Stimulated activated naive CD8-positive, alpha-beta T cell treated with anti-CD3 and anti-CD28 coated beads, Interleukin-15, Interleukin-2, amounts not matched to agents 100 ng/mL and 50 ng/mL, for 24 hours (primary cell): ENCODE measurements around the gene TMEM132D.

Experiments
- H3K27ac Mint-ChIP-seq: one replicate; pipeline ENCODE4 v1.8.0; 2021; ENCODE audit warnings: mild to moderate bottlenecking, mixed read lengths
- H3K27me3 Mint-ChIP-seq: one replicate; pipeline ENCODE4 v1.8.0; 2021; ENCODE audit warnings: mixed read lengths
- H3K36me3 Mint-ChIP-seq: one replicate; pipeline ENCODE4 v1.8.0; 2021; ENCODE audit warnings: low read depth, mixed read lengths
- H3K4me1 Mint-ChIP-seq: one replicate; pipeline ENCODE4 v1.8.0; 2021; ENCODE audit warnings: low read depth, mixed read lengths
- H3K4me3 Mint-ChIP-seq: one replicate; pipeline ENCODE4 v1.8.0; 2021; ENCODE audit warnings: mild to moderate bottlenecking, mixed read lengths
- H3K9me3 Mint-ChIP-seq: one replicate; pipeline ENCODE4 v1.8.0; 2021; ENCODE audit warnings: mixed read lengths

TMEM132D gene

DNA sequence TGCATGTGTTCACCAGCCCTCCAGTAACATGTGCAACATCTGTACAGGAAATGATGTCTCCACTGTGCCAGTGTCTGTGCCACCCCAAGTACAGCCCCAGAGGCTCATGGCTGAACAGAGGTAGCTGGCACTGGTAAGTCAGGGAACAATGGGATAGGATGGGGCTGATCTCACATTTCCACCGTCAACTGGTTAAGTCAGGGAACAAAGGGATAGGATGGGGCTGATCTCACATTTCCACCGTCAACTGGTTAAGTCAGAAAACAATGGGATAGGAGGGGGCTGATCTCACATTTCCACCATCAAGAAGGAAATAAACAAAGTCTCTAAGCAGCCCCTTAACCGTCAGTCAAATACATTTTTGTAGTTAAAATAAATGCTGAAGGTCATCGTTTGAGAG lies 246.6 kb downstream of the TMEM132D start:
- no peak overlapping the region for H3K27ac Mint-ChIP-seq
- H3K27me3 Mint-ChIP-seq = no peaks in the 10 kb centered on the region
- no peaks in the 10 kb centered on the region for H3K4me1 Mint-ChIP-seq
- peaks cover 8% of the 10 kb centered on the region for H3K9me3 Mint-ChIP-seq
- no peak overlapping the region for H3K4me3 Mint-ChIP-seq
- no peaks in the 10 kb centered on the region for H3K36me3 Mint-ChIP-seq

DNA sequence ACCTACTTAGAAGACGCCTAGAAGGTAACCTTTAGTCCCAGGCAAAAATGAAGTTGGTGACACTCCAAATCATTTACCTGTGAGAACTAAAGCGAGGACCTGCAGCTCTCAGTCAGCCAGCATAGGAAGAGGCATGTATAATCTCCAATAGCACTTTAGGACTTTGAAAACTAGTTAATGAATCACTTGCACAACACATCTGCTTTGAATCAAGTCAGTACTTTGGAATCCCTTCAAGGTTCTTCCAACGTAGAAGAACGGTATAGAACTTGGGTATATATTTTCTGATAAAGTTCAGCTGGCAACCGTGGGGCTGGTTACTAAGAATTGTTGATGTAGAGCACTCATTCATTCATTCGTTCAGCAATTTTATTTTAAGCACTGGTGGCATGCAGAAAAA lies 251.9 kb downstream of the TMEM132D start:
- Mint-ChIP-seq H3K27me3 (no peaks in the 10 kb centered on the region), H3K9me3 (peaks cover 9% of the 10 kb centered on the region)

DNA sequence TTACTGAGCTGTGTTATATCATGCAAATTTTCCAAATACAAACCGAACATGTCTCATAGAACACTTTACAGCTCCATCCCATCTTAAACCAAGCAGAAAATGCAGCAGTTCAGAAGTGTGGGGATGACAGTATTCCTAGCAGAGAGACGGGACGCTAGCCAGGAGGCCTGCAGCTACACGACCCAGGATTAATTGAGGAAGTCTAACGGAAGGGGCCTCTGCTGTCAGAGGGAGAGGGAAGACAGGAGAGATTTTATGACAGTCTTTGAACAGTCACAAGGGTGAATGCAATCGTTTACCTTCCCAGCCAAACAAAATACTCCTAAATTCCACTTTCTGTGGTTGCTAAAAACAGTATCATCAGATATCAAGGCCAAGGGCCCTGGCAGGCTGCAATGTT lies 261.9 kb downstream of the TMEM132D start:
- peaks cover 15% of the 10 kb centered on the region for H3K9me3 Mint-ChIP-seq
- no peaks in the 10 kb centered on the region for H3K36me3 Mint-ChIP-seq
- H3K4me1 Mint-ChIP-seq = no peaks in the 10 kb centered on the region
- no peaks in the 10 kb centered on the region for H3K27me3 Mint-ChIP-seq
- no peak overlapping the region for H3K27ac Mint-ChIP-seq
- no peak overlapping the region for H3K4me3 Mint-ChIP-seq

More for the DNA sequence above, 251.9 kb downstream of the TMEM132D start:
- no peaks in the 10 kb centered on the region for H3K36me3 Mint-ChIP-seq
- no peak overlapping the region for H3K4me3 Mint-ChIP-seq
- H3K4me1 Mint-ChIP-seq = no peaks in the 10 kb centered on the region
- no peak overlapping the region for H3K27ac Mint-ChIP-seq

DNA sequence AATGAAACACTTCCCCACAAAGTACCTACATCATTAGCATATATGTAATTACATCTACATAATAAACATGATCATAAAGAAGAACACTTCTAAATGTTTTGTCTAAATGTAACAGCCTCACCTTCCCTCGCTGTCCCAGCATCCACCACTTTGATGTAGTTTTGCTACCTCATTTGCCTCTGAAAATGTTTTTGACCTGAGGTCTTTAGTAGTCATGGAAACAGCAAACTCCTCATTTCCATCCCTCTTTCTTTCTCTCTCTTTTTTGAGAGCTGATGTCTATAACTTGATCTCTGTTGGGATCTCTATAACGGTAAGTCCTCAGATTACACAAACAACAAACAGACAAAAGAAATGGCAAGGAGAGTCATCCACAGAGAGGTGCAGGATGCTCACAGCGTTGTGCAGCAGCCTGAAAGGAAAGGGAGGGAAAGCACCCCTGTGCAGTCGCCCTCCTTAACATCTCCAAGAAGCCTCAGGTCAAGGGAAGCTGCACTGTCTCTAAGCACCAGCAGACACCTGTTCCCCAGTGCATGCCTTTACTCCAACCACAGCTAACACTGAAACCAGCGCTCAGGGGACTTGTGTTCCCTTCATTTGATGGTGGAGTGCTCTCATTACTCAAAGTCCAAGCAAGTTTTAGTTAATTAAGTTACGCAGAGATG lies 268.7 kb downstream of the TMEM132D start:
- no peak overlapping the region for H3K4me3 Mint-ChIP-seq
- no peaks in the 10 kb centered on the region for H3K27me3 Mint-ChIP-seq
- H3K4me1 Mint-ChIP-seq = no peaks in the 10 kb centered on the region
- H3K36me3 Mint-ChIP-seq = no peaks in the 10 kb centered on the region
- peaks cover 15% of the 10 kb centered on the region for H3K9me3 Mint-ChIP-seq
- H3K27ac Mint-ChIP-seq = no peak overlapping the region

DNA sequence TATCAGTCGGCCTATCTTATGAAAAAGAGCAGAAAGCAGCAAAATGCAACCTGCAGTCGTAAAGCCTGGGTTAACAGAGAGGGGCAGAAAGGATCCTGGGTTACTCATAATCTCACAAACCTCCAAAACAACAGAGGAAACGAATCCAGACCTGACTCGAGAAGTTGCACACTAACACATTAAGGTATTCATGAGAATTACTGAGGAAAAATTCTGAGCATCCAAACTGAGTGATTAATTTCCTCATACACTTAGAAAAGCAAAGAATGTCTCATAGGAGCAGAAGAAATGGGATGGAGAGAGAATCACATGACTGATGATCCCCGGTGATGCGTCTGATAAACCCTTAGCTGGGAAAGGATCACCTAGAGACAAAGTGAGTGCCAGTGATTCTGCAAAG lies 272.5 kb downstream of the TMEM132D start:
- Mint-ChIP-seq H3K9me3 (peaks cover 3% of the 10 kb centered on the region), H3K4me1 (no peaks in the 10 kb centered on the region), H3K27me3 (no peaks in the 10 kb centered on the region), H3K4me3 (no peak overlapping the region), H3K36me3 (no peaks in the 10 kb centered on the region), H3K27ac (no peak overlapping the region)

DNA sequence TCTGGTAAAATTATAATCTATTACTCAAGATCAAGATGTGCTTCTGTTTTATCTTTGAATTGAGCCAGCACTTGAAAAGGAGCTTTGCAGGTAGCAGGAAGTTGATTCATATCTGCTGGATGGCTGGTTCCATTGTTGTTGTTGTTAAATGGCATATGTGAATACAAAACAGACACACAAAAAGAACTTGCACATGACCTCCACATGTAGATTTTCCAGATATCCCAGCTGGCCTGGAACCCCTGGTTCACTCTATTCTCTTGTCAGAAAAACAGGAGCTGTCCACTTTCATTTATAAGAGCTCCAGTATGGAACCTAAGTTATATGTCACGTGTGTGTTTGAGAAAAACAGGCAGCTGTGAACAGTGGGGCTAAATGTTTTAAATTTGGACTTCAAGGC lies 273.9 kb downstream of the TMEM132D start:
- Mint-ChIP-seq H3K4me1 (no peaks in the 10 kb centered on the region), H3K27ac (no peak overlapping the region), H3K27me3 (no peaks in the 10 kb centered on the region), H3K9me3 (peaks cover 3% of the 10 kb centered on the region), H3K4me3 (no peak overlapping the region), H3K36me3 (no peaks in the 10 kb centered on the region)

DNA sequence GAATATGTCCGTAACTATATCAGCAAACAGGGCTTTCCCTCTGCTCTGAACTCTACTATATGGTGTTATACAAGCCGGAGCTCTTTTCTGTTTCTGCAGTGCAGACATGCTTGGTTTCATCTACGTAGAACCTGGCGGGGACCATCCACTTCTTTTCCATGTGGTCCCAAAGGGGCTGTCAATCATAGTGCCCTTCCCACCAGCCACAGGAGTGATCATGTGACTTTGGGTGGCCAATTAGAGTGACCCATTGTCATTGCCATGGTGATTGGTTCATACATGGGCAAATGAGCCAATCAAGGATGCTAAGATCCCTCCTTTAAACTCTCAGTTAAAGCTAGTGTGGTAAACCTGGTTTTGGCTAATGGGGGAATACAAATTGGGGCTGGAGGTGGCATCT lies 281.3 kb downstream of the TMEM132D start:
- Mint-ChIP-seq H3K9me3 (peaks cover 15% of the 10 kb centered on the region), H3K4me3 (no peak overlapping the region), H3K36me3 (no peaks in the 10 kb centered on the region), H3K4me1 (no peaks in the 10 kb centered on the region), H3K27me3 (no peaks in the 10 kb centered on the region), H3K27ac (no peak overlapping the region)

DNA sequence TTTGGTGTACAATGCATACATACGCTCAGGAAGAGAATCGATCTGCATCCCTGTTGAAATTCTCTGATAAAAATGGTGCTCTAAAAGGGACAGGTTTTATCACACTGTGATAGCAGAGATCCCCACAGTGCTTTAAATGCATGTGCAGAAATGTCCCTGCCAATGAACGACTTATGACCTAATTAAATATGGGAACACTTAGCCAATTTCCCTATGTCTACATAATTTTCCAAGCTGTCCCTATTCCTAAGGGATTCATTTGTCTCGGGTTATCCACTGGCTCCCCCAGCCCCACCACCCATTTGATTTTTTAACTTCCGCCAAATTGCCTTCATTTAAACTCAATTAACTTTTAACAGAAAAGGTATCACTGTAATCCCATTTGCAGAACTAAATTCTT lies 284.6 kb downstream of the TMEM132D start:
- no peak overlapping the region for H3K4me3 Mint-ChIP-seq
- H3K9me3 Mint-ChIP-seq = peaks cover 28% of the 10 kb centered on the region
- H3K36me3 Mint-ChIP-seq = no peaks in the 10 kb centered on the region
- no peaks in the 10 kb centered on the region for H3K4me1 Mint-ChIP-seq
- no peaks in the 10 kb centered on the region for H3K27me3 Mint-ChIP-seq
- no peak overlapping the region for H3K27ac Mint-ChIP-seq

DNA sequence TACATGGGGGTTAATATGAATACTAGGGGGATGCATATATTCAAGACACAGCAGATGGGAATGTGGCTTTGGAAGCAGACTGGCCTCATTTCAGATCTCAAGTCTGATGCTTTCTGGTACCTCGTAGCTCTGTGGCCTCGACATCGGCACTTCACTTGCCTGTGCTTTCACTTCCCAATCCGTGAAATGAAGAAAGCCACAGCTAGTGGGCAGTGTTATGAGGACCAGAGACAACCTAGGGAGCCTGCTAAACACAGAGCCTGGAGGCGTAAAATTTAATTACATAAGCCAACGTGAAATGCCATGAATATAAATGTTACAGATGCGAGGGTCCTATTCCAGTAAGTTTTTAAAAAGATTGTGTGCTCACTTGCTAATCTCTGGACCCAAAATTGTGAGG lies 286.0 kb downstream of the TMEM132D start:
- Mint-ChIP-seq H3K36me3 (no peaks in the 10 kb centered on the region), H3K27ac (no peak overlapping the region), H3K4me3 (no peak overlapping the region), H3K27me3 (no peaks in the 10 kb centered on the region), H3K4me1 (no peaks in the 10 kb centered on the region), H3K9me3 (peaks cover 31% of the 10 kb centered on the region)

DNA sequence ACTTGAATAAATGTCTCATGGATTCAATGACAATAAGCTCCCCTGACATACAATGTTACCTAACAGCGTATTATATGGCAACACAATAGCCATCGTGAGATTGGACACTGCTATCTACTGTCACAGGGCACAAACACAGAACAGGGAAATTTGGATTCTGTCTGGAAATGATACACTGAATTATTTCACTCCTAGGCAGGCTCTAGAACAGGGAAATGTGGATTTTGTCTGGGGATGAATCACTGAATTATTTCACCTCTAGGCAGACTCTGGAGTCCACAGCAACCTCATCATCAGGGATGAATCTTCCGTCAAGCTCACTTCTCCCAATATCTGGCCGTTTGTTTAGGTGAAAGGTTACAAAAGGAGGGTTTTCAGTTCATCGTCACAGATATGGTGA lies 288.8 kb downstream of the TMEM132D start:
- H3K36me3 Mint-ChIP-seq = no peaks in the 10 kb centered on the region

DNA sequence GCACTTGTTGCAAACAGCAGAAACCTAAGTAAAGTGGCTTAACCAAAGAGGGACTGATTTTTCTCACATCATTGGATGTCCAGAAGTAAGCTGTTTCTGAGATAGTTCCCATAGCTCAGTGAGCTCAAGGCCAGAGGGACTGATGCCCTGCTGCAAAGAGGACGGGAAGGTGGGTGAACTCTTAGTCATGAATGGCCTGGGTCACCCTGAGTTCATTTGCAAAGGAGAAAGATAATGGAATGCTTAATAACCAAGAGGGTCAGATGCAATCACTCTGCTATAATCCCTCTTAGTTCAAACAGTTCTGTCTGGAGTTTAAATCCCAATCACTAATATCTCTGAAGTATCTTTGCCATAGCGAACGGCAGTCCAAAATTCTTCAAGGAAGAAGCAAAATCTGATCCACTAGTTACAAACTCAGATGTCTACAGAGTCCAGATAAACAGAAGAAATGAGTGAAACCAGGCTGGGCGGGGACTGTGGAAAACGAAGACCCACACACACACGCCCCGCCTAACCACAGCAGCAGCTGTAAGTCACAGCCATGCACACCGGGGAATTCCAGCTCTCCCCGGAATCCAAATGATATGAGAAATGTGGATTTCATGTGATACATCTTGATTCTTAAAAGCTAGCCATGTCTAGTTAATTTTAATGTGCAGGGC lies 289.5 kb downstream of the TMEM132D start:
- Mint-ChIP-seq H3K27me3 (no peaks in the 10 kb centered on the region), H3K4me1 (no peaks in the 10 kb centered on the region), H3K27ac (no peak overlapping the region), H3K36me3 (no peaks in the 10 kb centered on the region), H3K4me3 (no peak overlapping the region), H3K9me3 (peaks cover 15% of the 10 kb centered on the region)

More for the DNA sequence above, 288.8 kb downstream of the TMEM132D start:
- Mint-ChIP-seq H3K9me3 (peaks cover 15% of the 10 kb centered on the region), H3K27ac (no peak overlapping the region), H3K4me3 (no peak overlapping the region), H3K4me1 (no peaks in the 10 kb centered on the region), H3K27me3 (no peaks in the 10 kb centered on the region)

DNA sequence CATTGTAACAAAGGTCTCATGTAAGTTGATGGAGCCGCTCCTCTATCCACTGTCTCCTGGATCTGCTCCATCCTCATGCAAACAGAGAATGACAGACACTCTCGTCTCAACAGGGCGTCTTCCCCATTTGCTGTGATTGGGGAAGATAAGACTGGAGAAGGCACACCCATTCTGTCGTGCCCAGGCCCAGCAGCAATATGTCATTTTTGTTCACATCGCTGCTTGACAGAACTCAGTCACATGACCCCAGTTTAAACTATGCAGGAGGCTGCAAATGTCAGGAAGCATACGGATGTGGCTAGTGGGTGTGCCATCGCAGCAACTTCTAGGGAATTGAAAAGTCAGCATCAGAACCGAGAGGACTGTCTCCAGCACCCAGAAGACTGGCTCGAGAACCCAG lies 290.5 kb downstream of the TMEM132D start:
- Mint-ChIP-seq H3K36me3 (no peaks in the 10 kb centered on the region), H3K4me3 (no peak overlapping the region), H3K9me3 (peaks cover 15% of the 10 kb centered on the region), H3K27me3 (no peaks in the 10 kb centered on the region), H3K27ac (no peak overlapping the region), H3K4me1 (no peaks in the 10 kb centered on the region)

DNA sequence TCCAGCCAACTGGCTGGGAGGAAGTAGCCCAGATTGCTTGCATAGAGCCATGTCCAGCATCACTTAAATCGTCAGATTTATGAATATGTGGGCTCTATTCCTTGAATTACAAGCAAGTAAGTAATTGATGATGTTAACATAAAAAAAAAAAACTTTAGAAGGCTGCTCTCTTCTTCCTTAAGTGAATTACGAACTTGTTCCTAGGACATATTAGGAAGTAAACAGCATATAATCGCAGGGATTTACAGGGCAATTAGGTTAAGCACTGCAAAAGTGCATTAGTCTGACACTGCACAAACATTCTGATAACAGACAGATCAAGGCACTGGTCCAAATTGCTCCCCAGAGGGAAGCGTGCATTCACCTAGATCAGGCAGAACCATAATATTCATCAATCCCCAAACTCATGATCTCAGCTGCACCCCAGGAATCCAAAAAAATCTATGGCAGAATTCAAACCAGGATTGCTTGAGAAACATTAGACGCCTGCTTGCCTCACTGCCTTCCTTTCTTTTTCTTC lies 293.2 kb downstream of the TMEM132D start:
- H3K36me3 Mint-ChIP-seq = no peaks in the 10 kb centered on the region
- no peak overlapping the region for H3K4me3 Mint-ChIP-seq
- no peaks in the 10 kb centered on the region for H3K4me1 Mint-ChIP-seq
- H3K9me3 Mint-ChIP-seq = peaks cover 6% of the 10 kb centered on the region
- no peaks in the 10 kb centered on the region for H3K27me3 Mint-ChIP-seq
- H3K27ac Mint-ChIP-seq = no peak overlapping the region

DNA sequence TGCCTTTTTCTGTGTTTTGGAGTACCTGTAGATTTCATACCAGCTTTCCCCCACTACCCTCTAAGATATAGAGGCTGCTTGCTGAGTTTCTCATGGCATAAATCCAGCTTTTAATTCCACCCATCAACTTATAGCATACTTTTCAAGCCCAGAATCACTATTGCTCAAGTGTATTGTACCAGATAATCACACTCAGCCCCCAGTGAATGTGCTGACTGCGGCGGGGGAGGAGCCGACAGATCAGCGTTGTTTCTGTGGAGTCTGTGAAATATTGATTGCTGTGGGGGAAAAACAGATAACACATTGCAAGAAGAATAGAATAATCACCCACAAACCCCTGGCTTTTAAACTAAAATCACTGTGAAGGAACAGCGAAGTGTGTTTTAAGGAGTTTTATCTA lies 296.1 kb downstream of the TMEM132D start:
- H3K4me3 Mint-ChIP-seq = no peak overlapping the region
- H3K4me1 Mint-ChIP-seq = no peaks in the 10 kb centered on the region
- H3K27ac Mint-ChIP-seq = no peak overlapping the region
- no peaks in the 10 kb centered on the region for H3K9me3 Mint-ChIP-seq
- no peaks in the 10 kb centered on the region for H3K36me3 Mint-ChIP-seq
- no peaks in the 10 kb centered on the region for H3K27me3 Mint-ChIP-seq

DNA sequence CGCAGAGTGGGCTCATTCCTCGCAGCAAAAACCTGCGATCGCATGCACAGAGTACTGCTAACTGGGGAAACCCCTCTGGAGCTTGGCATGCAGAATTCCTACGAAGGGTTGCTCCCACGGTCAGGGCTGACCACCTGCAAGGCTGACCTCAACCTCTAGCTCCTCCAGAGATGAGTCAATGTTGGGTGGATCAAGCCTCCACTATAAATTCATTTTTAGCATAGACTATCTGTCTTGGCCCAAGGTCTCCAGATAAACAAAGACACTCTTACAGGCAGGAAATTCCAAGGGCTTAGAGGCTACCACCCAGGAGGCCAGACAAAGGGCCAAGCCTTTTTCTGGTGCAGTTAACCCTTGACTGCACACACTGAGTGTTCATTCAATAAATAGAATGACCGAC lies 296.5 kb downstream of the TMEM132D start:
- Mint-ChIP-seq H3K9me3 (peaks cover 3% of the 10 kb centered on the region), H3K4me1 (no peaks in the 10 kb centered on the region), H3K36me3 (no peaks in the 10 kb centered on the region), H3K4me3 (no peak overlapping the region), H3K27me3 (no peaks in the 10 kb centered on the region), H3K27ac (no peak overlapping the region)

DNA sequence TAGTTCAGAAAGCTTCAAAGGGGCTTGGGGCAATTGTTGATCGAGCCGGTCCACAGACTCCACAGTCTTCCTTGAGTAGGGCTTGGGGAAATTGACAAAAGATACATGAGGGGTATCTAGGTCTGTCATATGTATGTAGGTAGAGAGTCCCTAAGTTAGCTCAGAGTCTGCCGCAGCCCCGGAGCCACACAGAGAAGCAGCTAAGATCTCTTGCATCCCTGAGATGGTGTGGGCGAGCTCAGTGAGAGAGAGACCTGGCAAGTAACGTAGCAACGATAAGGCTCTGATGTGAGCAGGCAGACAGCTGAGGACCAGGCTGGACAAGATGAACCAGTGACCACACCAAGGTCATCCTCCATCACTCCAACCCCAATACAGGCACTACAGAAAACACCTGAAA lies 297.6 kb downstream of the TMEM132D start:
- H3K9me3 Mint-ChIP-seq = peaks cover 11% of the 10 kb centered on the region
- H3K27me3 Mint-ChIP-seq = no peaks in the 10 kb centered on the region
- no peaks in the 10 kb centered on the region for H3K36me3 Mint-ChIP-seq
- H3K4me1 Mint-ChIP-seq = no peaks in the 10 kb centered on the region
- no peak overlapping the region for H3K27ac Mint-ChIP-seq
- H3K4me3 Mint-ChIP-seq = no peak overlapping the region
